G401 (cell line): Measurements from ENCODE around the gene PSME3. TPM values are rescaled to one million over a fixed set of nuclear protein-coding genes. Genes with fewer than 3 reads are reported as not detected.

Experiments used
- DNase-seq: peaks from one replicate; pipeline ENCODE4 v3.0.0-alpha.2; 2015; ENCODE audit warnings: low spot score
- in situ Hi-C: cut with HindIII; loops from 2 replicates; pipeline ENCODE4 v1.10.0; 2016; ENCODE audit warnings: low sequenced_read_pairs, mixed read lengths
- total RNA-seq: library from RNA; depleted of rRNA; stranded (reverse); fragments of >200 nt; shearing (Covaris generic); gene quantifications from 2 replicates; pipeline ENCODE4 v1.2.3, GENCODE V29; 2014

The PSME3 gene
- total RNA-seq, 1 experiment from 2014 or later, result 116 TPM

GRCh38 chr17:42809250-42809649, 23.9 kb upstream of the PSME3 start:
- in situ Hi-C loops, result no loop called here
- peak; percentile 74 for DNase-seq

- in situ Hi-C loops, result no loop called here
- no peak for DNase-seq
Measured at GRCh38 chr17:42814633-42815399, 18.4 kb upstream of the PSME3 start.

GRCh38 chr17:42817866-42818265, 15.3 kb upstream of the PSME3 start:
- in situ Hi-C loops, result no loop called here
- no peak for DNase-seq

- in situ Hi-C loops, result no loop called here
- no peak for DNase-seq
Measured at GRCh38 chr17:42818379-42818778, 14.8 kb upstream of the PSME3 start.

GRCh38 chr17:42819939-42820535, 13.2 kb upstream of the PSME3 start:
- in situ Hi-C loops, result no loop called here
- peak; percentile 30 for DNase-seq

- in situ Hi-C loops, result no loop called here
- no peak for DNase-seq
Measured at GRCh38 chr17:42821176-42821575, 12.0 kb upstream of the PSME3 start.

- in situ Hi-C loops, result no loop called here
- no peak for DNase-seq
Measured at GRCh38 chr17:42827472-42827871, 5.7 kb upstream of the PSME3 start.

GRCh38 chr17:42830971-42831370, 2.2 kb upstream of the PSME3 start:
- in situ Hi-C loops, result no loop called here
- no peak for DNase-seq

- no peak for DNase-seq
- in situ Hi-C loops, result no loop called here
Measured at GRCh38 chr17:42832213-42832933, 824 bp upstream of the PSME3 start.

- no peak for DNase-seq
- in situ Hi-C loops, result no loop called here
Measured at GRCh38 chr17:42833767-42834422, 698 bp downstream of the PSME3 start.

- in situ Hi-C loops, result no loop called here
- no peak for DNase-seq
Measured at GRCh38 chr17:42835732-42836131, 2.5 kb downstream of the PSME3 start.

GRCh38 chr17:42841975-42842685, 8.9 kb downstream of the PSME3 start:
- no peak for DNase-seq
- in situ Hi-C loops, result no loop called here

GRCh38 chr17:42843358-42843934, 10.2 kb downstream of the PSME3 start:
- DNase-seq, result peak; percentile 68
- in situ Hi-C loops, result no loop called here

GRCh38 chr17:42844271-42844670, 11.1 kb downstream of the PSME3 start, which contains the start of gene AOC2:
Gene AOC2 (plus strand): TSS chr17:42844580. CDS start chr17:42844627, 47 bp downstream.
- in situ Hi-C loops, result no loop called here
- DNase-seq, result no peak

GRCh38 chr17:42844761-42845555, 11.8 kb downstream of the PSME3 start:
- DNase-seq, result no peak
- in situ Hi-C loops, result no loop called here

- in situ Hi-C loops, result no loop called here
- no peak for DNase-seq
Measured at GRCh38 chr17:42845556-42845917, 12.3 kb downstream of the PSME3 start.

GRCh38 chr17:42845918-42846593, 12.9 kb downstream of the PSME3 start:
- in situ Hi-C loops, result no loop called here
- DNase-seq, result no peak
